PC-9 (cell line): ENCODE measurements around the gene DOCK3.

ENCODE experiments used
- CTCF ChIP-seq: fragments of 200-600 bp; sonication (generic); conservative IDR thresholded peaks from 2 replicates; pipeline ENCODE4 v1.6.1; 2017; ENCODE audit warnings: mixed run types, antibody characterized with exemption, mild to moderate bottlenecking, moderate library complexity
- EZH2 ChIP-seq: fragments of 200-600 bp; sonication (generic); IDR thresholded peaks from 2 replicates; pipeline ENCODE4 v1.8.0; 2017; ENCODE audit warnings: antibody characterized with exemption, low read depth

- TF ChIP-seq CTCF (no peak), EZH2 (no peak)
Observed at GRCh38 chr3:51082363-51082762, 407.6 kb downstream of the DOCK3 start.
